Thyroid gland (tissue), 4 donors: ENCODE results near the gene HSPA4L. TPM values are rescaled to one million over a fixed set of nuclear protein-coding genes. Genes with fewer than 3 reads are reported as not detected.

Experiments
- DNase-seq, 2 donors: peaks; one replicate each; pipeline ENCODE4 v3.0.0-alpha.2; 2019
- H3K27ac ChIP-seq, 3 donors: fragments of 200-600 bp; sonication (generic); 1 replicate in 2 of 3; 2 replicates in 1 of 3; pipeline ENCODE4 v1.5.1; 2016 to 2019; ENCODE audit warnings: mild to moderate bottlenecking in 1 of 3, moderate library complexity in 1 of 3
- H3K27me3 ChIP-seq: fragments of 200-600 bp; sonication (generic); one replicate; pipeline ENCODE4 v1.5.1; 2019
- H3K36me3 ChIP-seq, 2 donors: fragments of 200-600 bp; sonication (generic); one replicate each; pipeline ENCODE4 v1.5.1; 2016 to 2019
- H3K4me1 ChIP-seq, 2 donors: fragments of 200-600 bp; sonication (generic); one replicate each; pipeline ENCODE4 v1.5.1; 2017 to 2019
- H3K4me3 ChIP-seq, 3 donors: fragments of 200-600 bp; sonication (generic); replicated peaks in 1 of 3; 1 replicate in 2 of 3; 2 replicates in 1 of 3; pipeline ENCODE4 v1.5.1; 2016; ENCODE audit warnings: mild to moderate bottlenecking in 1 of 3
- H3K9me3 ChIP-seq: fragments of 200-600 bp; sonication (generic); one replicate; pipeline ENCODE4 v1.5.1; 2017
- POLR2A ChIP-seq, 2 donors: fragments of 450-650 bp; IDR thresholded peaks; one replicate each; pipeline ENCODE4 v1.6.1; 2017; ENCODE audit warnings: antibody characterized with exemption in 2 of 2, mild to moderate bottlenecking in 2 of 2, moderate library complexity in 1 of 2
- WGBS, 2 donors: methylation state at CpG; one replicate each; pipeline ENCODE4 v1.1.5; 2017; 5-methylcytosine and 5-hydroxymethylcytosine counted together
- intact Hi-C: fragments of 100-400 bp; cut with DNase I; formaldehyde crosslinking; loops from one replicate; pipeline ENCODE4 v1.15.1; 2023
- total RNA-seq, 4 donors: library from RNA; depleted of rRNA; stranded (reverse); fragments of >200 nt; gene quantifications; one replicate each; pipeline ENCODE4 v1.2.3, GENCODE V29; 2016
- TF ChIP-seq, protein P1 (sequence below), 6 experiments: fragments of 200-600 bp in 3 of 6; fragments of 450-650 bp in 3 of 6; sonication (generic) in 3 of 6; IDR thresholded peaks; one replicate each; pipeline ENCODE4 v1.5.1; 2016 to 2019; ENCODE audit warnings: antibody characterized with exemption in 6 of 6, mild to moderate bottlenecking in 2 of 6, inconsistent platforms in 1 of 6, moderate library complexity in 1 of 6

HSPA4L gene
- total RNA-seq, 4 donors from 2014 or later = 1.7 to 7.8 (median 4.7) TPM

- Histone ChIP-seq H3K9me3 (no peaks in the 10 kb centered on the region), H3K4me1 (peaks cover 0 to 6% of the 10 kb centered on the region in 2 donors), H3K27ac (no peak overlapping the region), H3K27me3 (no peaks in the 10 kb centered on the region), H3K4me3 (peak overlapping the region; percentile 12 to 64 (median 52)), H3K36me3 (no peaks in the 10 kb centered on the region)
- intact Hi-C loops = no loop called here
- no peak for DNase-seq
- no peak for TF ChIP-seq POLR2A (IDR thresholded peaks at IDR 0.05)
- TF ChIP-seq, protein P1, sequence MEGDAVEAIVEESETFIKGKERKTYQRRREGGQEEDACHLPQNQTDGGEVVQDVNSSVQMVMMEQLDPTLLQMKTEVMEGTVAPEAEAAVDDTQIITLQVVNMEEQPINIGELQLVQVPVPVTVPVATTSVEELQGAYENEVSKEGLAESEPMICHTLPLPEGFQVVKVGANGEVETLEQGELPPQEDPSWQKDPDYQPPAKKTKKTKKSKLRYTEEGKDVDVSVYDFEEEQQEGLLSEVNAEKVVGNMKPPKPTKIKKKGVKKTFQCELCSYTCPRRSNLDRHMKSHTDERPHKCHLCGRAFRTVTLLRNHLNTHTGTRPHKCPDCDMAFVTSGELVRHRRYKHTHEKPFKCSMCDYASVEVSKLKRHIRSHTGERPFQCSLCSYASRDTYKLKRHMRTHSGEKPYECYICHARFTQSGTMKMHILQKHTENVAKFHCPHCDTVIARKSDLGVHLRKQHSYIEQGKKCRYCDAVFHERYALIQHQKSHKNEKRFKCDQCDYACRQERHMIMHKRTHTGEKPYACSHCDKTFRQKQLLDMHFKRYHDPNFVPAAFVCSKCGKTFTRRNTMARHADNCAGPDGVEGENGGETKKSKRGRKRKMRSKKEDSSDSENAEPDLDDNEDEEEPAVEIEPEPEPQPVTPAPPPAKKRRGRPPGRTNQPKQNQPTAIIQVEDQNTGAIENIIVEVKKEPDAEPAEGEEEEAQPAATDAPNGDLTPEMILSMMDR (IDR thresholded peaks at IDR 0.05) = no peak
- WGBS, 2 donors = 0 to 2% methylated on average over 6 to 7 of the region's 7 CpGs
Measured at GRCh38 chr4:127881563-127881864, 99.4 kb downstream of the HSPA4L start.

DNA sequence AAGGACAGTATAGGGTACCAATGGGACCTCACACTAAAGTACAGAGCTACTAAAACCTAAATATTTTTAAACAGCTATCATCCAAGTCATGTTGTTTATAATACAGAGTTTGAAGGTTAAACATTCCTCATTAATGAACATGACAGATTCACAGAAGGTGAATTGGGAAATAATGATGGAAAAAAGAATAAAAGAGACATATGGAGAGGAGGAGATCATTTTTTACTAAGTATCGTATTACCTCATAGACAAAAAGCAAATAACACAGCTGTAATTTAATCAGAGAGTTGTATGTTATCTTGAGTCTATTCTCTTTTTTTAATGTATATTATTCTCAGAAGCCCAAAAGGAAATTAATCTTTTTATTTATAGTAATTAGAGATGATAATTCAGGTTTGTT is 106.4 kb downstream of the HSPA4L start:
- Histone ChIP-seq H3K9me3 (no peaks in the 10 kb centered on the region), H3K4me1 (no peaks in the 10 kb centered on the region), H3K27ac (no peak overlapping the region), H3K27me3 (no peaks in the 10 kb centered on the region), H3K4me3 (no peak overlapping the region), H3K36me3 (no peaks in the 10 kb centered on the region)
- 98% methylated on average over 1 of the region's 1 CpG for WGBS, 2 donors
- intact Hi-C loops = no loop called here
- TF ChIP-seq, protein P1 (IDR thresholded peaks at IDR 0.05) = no peak
- TF ChIP-seq POLR2A (IDR thresholded peaks at IDR 0.05) = no peak
- no peak for DNase-seq

DNA sequence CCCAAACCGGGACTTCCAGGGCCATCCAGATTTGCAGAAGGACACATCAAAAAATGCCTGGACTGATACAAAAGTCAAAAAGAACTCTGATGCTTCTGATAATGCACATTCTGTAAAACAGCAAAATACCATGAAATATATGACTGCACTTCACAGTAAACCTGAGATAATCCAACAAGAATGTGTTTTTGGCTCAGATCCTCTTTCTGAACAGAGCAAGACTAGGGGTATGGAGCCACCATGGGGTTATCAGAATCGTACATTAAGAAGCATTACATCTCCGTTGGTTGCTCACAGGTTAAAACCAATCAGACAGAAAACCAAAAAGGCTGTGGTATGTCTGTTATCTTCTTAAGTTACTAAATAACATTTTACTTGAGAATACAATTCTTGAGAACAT is 107.8 kb downstream of the HSPA4L start:
- intact Hi-C loops = no loop called here
- no peaks in the 10 kb centered on the region for H3K4me1 ChIP-seq
- no peaks in the 10 kb centered on the region for H3K36me3 ChIP-seq
- no peaks in the 10 kb centered on the region for H3K9me3 ChIP-seq
- no peak overlapping the region for H3K4me3 ChIP-seq
- TF ChIP-seq POLR2A (IDR thresholded peaks at IDR 0.05) = no peak
- TF ChIP-seq, protein P1 (IDR thresholded peaks at IDR 0.05) = no peak
- H3K27me3 ChIP-seq = no peaks in the 10 kb centered on the region
- no peak overlapping the region for H3K27ac ChIP-seq
- DNase-seq = no peak
- 88% methylated on average over 3 of the region's 3 CpGs for WGBS, 2 donors

Other genes with a start within 250 kb of the HSPA4L start
- 10 to 100 TPM; 11.4 to 23.0 (median 12.8) TPM for gene INTU, start 149.4 kb upstream of the HSPA4L start, total RNA-seq
- gene SLC25A31, start 51.9 kb upstream of the HSPA4L start, total RNA-seq = under 1 TPM in 1 of 4 donors, not detected in 3; 0.40 TPM
- 1 to 10 TPM in 3 of 4 donors, under 1 TPM in 1; 0.94 to 4.2 (median 2.1) TPM for gene PLK4, start 98.6 kb downstream of the HSPA4L start, total RNA-seq
- 10 to 100 TPM; 32.5 to 80.9 (median 54.0) TPM for gene MFSD8, start 182.9 kb downstream of the HSPA4L start, total RNA-seq
- 10 to 100 TPM; 14.6 to 28.2 (median 18.5) TPM for gene ABHD18, start 183.1 kb downstream of the HSPA4L start, total RNA-seq